ENCODE measurements around the gene OR10J1. TPM values are rescaled to one million over a fixed set of nuclear protein-coding genes. Genes with fewer than 3 reads are reported as not detected.

OR10J1 gene
- not detected in 2 replicates for total RNA-seq

DNA sequence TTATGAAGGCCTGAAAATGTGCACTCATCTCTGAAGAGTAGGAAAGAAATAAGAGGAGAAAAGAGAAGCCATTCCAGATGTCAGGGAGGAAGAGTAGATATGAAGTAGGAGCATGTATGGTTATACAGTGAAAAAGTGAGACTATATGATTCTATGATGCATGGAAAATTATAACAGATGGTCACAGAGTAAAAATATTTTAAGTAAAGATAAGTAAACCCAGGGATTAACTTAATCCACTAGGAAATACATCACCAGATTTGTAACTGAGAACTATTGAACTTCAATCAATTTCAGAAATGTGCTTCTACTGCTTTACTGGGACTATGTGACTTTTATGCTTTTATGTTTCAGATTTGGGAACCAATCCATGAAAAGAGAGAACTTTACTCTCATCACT lies at the start of gene OR10J1:
TSS of gene OR10J1 (plus strand) at position 301 of the 400 bp plus-strand sequence. CDS start at position 371, 70 bp downstream.

DNA sequence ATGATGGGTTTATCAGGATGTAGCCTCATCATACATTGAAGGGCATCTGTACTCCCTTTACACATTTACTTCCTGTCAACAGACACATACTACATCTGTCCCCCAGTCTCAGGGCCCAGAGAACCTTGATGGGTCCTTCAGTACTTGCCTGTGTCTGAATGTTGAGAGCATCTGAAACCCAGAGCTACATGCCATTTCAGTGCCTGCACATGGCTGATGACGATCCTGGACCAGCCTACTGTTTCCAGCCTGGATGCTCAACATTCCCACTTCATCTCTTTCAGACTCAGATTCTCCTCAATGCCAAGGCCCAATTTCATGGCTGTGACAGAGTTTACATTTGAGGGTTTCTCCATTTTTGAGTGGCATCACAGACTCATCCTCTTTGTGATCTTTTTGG lies 7.6 kb upstream of the OR10J1 start, which contains the start of gene OR10J4:
TSS of gene OR10J4 (plus strand) at position 301 of the 400 bp plus-strand sequence.

Other genes starting within 250 kb of the OR10J1 start
- not detected in 2 replicates for gene ACKR1, start 234.8 kb upstream of the OR10J1 start, total RNA-seq
- gene FCER1A, start 137.4 kb upstream of the OR10J1 start, total RNA-seq: not detected in 2 replicates
- gene OR10J4, start 7.5 kb upstream of the OR10J1 start, total RNA-seq: not detected in 2 replicates
- gene OR10J5, start 96.3 kb downstream of the OR10J1 start, total RNA-seq: not detected in 2 replicates
- gene APCS, start 148.1 kb downstream of the OR10J1 start, total RNA-seq: not detected in 2 replicates